Right kidney (tissue), 1 donor: Measurements from ENCODE around the gene LAMC2.
"Not testable (repeated sequence)": the region's sequence is repeated elsewhere in the genome, so short reads cannot be mapped to it uniquely, and the experiment has no call there.

Experiments
- DNase-seq: peaks from one replicate; pipeline ENCODE4 v3.0.0-alpha.2; 2016

Gene LAMC2

DNA sequence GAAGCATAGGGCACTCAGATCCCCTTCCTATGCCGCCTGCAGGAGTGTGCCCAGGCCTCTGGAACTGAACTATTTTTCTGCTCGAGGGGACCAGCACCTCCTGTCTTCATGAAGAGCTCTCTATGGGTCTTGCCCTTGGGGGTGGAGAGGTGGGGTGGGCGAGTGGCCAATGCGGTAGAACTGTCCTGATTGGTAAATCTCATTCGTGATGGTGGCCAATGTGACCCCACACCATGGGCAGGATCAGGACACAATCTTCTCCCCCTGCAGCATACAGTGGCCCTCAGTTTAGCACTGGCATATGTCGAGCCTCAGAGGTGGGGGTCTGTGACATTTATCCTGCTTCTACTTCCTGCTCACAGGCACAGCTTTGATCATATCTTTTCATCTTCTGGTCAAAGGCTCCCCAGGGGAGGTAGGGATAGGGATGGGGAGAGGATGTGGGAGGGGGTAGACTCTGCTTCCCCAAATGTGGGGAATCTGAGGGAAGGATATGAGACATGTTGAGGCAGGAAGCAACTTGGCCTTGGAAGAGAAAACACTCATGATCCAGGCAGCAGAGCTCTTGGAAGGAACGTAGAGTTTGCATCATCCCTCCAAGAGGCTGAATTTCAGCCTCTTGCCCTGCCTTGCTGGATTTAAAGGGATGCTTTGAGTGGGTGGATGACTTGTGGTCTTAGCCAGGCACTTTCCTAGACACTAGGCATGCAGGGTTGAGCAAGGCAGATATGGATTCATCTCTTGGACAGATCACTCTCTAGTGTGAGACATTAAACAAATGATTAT is 81.8 kb downstream of the LAMC2 start:
- DNase-seq: no peak

DNA sequence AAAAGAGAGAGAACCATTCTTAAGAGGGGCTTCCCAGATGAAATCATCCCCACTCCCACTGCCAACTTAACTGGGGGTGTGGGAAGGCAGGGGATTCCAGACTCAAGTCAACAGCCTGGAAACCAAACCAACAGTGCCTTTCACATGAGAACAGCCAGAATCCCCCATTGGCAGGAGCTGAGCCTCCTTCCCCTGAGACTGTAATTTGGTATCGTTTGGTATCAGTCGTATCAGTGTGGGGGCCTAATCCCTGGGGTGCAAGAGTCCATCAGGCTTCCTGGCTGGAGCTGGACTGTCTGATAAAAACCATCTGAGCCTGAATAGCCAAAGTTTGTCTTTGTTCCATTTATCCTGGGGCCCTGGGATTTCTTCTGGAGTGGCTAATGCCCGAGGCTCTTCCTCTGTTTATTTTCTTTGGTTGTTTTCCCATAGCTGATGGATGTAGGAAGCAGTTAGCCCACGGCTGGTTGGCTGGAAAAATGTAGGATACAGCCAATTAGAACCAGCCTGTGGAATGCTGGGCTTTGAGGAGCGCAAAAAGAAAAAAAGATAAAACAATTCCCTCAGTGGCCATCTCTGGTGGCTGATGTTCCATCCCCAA is 84.6 kb downstream of the LAMC2 start:
- DNase-seq: peak; percentile 31

DNA sequence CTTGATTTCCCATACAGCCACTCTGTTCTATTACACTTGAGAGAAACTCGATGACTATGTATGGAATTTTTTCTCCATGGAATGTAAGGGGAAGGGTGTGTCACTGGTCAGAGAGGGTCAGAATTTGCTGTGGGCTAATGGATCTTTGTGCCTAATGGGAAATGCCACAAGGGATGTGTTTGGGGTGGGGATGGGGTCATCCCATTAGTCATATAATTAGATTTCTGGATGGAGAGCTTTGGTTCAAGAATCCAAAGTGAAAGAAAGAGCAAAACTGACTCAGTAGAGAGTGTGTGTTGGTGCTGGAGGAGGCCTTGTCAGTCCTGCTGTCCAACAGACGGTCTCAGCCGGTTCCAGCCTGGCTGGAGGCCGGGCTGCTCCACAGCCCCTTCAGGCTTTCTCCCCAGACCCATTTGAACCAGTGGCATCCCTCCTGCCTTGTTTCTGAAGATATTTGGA is 86.4 kb downstream of the LAMC2 start:
- DNase-seq: no peak

DNA sequence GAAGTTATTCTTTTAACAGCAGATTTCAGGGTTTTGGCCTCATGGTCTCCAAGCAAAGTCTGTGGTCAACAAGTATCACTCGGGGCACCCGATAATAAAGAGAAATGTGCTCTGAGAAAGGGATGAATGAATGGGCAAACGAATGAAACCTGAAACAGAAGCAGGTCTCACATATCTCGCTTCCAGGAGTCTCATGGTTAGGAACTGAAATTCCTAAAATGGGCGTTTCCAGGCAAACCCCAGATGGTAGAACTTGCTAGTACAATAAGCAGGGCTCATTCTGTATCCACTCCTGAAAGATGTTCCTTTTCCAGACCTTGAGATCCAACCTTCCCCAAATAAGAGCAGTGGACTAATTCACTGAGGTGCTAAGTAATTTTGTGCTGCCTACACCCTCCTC is 87.2 kb downstream of the LAMC2 start:
- no peak for DNase-seq

DNA sequence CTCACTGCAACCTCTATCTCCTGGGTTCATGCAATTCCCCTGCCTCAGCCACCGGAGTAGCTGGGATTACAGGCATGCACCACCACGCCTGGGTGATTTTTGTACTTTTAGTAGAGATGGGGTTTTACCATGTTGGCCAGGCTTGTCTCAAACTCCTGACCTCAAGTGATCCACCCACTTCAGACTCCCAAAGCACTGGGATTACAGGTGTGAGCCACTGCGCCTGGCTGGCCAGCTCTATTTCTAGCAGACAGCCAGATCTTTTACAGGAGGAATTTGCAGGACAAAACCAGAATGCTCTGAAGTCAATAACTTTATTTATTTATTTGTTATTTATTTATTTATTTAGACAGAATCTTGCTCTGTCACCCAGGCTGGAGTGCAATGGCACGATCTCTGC is 87.9 kb downstream of the LAMC2 start:
- DNase-seq: not testable (repeated sequence)

DNA sequence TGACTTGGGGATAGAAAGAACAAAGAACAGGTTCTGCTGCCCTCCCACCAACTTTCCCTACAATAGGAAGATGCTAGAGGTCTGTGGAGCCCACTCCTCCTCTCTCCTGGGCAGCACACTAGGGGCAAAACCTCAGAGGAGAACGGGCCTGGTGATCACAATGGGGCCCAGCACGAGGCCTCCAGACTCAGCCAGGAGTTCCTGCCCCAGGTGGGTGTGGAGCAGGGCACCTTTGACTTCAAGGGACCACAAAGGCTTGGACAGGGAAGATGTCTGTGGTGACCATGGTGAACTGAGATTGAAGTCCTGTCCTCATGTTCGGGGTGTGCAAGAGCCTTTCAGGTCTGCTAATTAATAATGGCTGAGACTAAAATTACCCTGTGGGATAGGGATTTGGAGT is 88.8 kb downstream of the LAMC2 start:
- no peak for DNase-seq

DNA sequence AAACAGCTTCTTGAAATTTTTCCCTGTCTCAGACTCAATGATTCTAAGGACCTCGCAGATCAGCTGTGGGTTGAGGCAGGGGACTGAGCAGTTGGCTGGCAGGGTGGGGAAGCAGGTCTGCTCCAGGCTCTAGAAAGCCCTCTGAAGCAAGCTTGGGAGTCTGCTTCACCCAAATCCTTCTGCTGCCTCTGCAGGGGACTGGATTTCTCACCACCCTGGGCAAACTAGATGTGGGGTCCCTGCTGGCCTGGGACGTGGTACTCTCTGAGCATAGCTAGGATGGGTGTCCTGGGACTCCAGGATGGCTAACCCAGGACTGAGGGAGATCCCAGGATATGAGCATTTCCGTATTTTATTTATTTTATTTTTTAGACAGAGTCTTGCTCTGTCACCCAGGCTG is 89.3 kb downstream of the LAMC2 start:
- DNase-seq: no peak

DNA sequence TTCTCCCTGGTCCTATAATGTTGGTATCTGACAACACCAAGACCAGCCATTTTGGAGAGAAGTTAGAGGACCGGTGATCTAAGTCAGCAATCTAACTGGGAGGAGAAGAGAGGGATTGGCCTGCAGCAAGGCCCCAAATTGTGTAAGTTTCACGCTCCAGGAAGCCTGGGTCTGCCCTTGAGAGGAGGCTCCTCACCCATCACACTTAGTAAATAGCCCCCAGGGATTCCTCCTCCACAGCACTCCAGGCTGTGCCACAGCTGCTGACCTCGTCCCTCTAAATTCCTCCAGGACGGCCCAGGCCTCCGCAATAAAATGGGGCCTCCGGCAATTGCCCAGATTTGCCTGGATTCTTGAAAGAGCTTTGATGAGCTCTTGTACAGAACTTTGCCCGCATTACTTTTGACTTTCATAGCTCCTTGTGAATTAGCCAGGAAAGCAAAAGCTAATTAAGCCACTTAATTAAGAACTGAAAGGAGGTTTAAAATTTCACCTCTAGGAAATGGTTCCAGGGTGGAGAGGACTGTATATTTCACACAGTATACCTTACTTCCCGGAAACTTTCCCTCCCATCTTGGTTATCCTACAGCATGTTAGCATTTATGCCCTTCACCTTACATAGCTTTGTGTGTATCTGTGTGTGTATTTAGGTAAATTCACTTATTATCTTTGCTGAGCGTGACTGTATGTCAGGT is 90.5 kb downstream of the LAMC2 start:
- DNase-seq: peak; percentile 50

DNA sequence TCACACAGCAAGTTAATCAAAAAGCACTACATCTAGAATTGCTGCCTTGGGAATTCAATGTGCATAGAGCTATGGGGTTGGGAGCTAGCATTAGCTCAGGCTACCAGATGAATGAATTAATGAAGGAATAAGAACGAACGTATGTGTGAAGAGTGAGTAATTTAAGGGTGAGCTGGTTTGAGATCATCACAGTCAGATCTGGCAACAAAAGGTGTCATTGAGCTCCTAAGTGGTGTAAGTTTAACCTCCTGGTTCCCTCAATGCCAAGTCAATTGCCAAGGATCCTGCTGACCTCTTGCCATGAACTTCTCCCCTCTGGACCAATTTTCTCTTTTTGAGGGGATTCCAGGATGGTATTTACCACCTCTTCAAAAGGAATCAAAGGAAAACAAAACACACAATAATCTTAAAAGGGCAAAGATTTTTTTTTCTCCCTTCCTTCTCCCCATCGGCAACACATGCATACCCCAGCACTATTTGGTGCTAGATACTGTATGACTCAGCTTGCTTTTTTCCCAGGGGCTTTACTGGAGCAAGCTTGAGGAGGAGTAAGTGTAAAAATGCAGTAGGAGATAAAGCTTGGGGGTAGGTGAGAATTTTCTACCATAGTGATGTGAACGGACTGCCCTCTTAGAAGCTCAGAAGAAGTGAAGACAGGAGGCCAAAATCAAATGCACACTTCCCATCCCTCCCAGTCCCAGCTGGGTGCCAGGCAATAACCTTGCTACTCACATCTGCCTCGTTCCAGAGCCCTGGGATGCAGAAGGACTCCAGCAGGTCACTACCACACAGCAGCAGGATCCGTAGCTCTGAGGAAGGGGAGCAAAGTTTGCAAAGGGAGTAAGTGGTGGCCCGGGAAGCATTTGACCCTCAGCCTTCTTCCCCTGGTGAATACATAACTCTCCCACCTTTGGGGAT is 92.0 kb downstream of the LAMC2 start:
- no peak for DNase-seq

DNA sequence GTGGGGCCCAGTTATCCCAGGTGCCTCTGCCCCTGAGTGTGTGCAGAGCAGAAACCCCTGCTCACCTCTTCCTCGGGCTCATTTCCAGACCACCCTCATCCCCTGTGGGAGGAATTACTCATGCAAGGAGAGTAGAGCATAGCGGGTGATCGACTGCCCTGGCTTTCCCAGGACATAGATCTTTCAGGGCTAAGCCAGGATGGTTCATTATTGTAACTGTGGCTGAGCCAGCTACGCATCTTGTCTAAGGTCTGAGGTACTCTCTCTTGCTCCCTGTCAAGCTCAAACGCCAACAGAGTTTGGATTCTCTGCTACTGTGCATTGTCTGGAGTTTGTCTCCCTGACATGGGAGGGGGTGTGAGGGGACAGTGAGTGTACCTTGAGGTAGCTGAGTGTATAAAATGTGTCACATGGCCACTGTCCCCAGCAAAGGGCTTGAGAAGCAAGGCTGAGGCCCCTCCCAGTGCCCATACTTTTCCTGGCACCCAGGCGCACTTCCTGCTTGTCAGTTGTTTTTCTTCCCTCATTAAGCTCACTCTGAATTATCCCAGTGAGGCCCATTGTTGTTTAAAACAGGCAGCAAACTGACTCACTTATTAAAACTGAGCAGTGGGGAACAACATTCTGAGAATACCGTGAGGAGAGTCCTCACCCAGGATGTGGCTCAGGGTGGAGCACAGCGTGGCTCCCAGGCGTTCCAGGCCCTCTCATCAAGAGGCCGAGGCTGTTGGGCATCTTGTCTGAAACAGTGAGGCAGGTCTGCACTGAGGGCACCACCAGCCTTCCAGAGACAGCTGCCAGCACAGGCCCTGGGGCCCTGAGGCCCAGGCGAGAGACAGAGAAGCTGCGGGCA is 92.9 kb downstream of the LAMC2 start:
- no peak for DNase-seq

DNA sequence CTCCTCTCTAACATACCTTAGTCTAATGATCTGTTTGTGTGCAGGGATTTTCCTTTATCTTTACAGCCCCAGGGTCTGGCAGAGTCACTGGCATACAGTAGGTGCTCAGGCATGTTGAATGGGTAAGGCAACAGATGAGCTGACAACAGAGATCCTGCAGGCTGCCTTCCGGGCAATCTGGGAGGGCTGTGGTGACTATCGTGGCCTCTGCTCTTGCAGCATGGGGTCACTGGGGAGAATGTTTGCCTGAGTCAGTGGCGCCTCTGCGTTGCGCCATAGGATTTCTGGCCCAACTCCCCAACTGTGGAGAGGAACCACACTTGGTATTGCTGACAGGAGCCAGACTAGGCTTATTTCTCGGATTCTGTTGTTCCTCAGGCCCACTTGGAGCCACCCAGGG is 93.8 kb downstream of the LAMC2 start:
- DNase-seq: no peak

DNA sequence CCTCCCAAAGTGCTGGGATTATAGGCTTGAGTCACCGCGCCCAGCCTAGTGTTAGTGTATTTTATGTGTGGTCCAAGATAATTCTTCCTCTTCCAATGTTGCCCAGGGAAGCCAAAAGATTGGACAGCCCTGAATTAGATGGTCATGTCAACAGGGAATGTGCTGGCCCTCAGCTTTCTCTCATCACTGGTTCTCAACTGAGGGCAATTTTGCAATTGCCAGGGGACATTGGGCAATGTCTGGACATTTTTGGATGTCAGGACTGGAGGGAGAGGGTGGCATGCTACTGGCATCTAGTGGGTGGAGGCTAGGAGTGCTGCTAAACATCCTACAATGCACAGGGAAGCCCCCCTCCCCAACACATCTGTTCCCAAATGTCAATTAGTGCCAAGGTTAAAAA is 95.0 kb downstream of the LAMC2 start:
- no peak for DNase-seq

DNA sequence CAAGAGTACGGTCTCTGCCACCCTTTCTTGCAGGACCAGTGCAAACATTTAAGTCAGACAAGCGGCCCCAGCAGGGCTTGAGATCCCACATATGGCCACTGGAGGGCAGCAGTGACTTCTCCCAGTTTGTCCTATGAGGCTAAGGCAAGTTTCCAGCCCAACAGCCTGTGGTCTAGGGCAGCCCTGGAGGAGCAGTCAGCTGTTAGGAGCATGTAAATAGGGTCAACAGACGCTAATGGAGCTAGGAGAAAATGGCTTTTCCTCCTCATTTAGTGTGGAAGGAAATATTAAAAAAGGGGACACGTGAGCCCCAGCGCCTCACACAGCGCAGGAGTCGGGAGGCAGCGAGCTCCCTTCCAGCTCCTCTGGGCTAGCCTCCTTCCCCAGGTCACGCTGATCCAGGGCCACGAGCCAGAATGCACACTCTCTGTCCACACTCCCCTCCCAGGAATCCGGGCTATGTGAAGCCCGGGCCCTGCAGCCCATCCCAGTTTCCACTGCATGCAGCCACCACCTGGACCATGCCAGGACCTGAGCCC is 95.6 kb downstream of the LAMC2 start:
- DNase-seq: peak; percentile 76

DNA sequence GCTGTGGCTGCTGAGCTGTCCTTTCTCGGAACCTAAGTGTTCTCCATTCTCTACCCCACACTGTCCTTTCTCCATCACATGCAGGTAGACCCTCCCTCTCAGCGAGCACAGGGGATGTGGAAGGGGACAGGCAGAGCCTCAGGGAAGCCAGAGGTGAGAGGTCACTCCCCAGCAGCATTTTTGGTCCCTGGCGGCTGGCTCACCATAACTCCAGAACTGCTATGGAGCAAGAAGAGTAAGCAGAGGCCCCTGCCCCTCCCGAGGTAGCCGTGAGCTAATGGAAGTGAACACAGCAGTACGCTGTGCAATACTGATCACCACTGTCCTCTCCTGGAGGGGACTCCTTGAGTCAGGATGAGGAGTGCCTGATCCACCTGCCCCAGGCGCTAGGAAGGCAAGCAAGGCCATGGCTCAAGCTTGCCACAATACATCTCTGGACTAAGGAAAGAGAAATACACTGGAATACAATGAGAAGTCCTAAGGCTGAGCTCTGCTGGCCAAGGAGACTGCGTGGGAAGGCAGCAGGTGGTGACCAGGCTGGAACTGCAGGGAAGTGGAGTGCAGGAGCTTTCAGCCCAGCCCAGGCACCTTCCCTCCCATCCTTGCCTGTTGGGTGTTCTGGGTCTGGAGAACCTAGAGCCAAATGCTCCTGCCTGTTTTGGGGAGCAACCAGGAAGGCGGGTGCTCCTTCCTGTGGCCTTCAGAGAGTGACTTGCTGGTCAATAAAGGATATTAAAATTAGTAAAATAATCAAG is 96.2 kb downstream of the LAMC2 start:
- no peak for DNase-seq

DNA sequence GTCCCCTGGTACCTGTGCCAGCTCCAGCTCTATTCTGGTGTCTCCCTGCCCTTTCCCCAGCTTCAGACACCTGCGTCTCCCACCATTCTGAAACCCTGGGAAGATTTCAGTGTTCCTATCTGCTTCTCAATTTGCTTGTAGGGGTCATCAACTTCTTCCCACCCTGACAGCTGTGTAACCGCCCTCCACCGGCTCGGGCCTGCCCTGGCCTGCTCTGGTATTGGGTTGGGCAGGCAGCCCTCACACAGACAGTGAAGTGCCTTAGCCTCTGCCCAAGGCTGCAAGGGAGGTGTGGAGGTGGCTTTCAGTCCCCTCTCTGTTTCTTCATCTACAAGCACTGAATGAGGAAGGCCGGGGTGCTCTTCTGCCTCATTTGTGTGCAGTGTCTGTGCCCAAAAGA is 97.2 kb downstream of the LAMC2 start:
- no peak for DNase-seq

DNA sequence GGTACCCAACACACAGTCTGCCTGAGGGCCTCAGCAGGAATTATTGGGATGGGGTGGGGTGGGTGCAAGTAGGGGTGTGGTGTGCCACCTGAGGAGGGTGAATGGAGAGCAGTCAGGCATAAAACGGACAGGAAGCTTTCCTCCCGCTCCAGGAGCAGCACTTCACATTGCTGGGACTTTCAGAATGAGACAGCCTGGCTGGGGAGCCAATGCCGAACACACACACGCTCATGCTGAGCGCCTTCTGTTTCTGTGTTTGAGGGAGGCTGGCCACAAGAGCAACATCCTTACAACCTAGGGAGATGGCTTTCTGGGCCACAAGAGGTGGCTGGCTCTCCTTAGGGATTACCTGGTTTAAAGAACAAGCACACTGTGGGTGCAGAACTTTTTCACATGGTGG is 98.0 kb downstream of the LAMC2 start:
- no peak for DNase-seq

DNA sequence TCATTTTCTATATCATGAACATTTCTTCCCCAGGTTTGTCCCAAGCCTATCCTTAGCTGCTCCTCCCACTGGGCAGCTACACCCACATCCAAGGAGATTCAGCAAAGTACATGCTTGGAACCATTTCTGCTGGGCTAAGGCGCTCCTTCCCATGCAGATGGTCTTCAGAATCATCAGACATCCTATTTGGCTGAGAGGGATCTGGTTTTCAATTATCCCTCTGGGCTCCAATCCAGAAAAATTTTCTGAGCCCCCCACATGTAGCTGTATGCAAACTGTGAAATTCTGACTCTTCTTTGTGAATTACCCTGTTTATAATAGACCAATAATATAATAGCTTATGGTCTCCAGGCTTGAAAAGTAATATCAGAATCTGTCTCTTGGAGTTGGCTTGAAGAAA is 99.2 kb downstream of the LAMC2 start:
- no peak for DNase-seq

DNA sequence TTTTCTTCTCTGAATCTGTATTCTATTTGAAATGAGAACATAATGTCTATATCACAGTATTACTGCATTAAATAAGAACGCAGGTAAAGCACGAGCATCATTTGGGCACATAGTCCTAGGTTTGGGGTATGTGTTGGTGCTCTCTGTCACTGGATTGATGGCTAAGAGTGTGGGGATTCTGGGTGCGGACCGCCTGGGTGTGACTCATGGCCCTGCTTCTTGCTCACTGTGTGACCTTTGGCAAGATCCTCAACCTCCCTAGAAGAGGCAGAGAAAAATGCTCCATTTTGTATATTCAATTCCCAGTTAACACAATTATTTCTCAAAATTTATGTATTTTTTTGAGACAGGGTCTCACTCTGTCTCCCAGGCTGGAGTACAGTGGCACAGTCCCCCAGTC is 99.7 kb downstream of the LAMC2 start:
- no peak for DNase-seq

DNA sequence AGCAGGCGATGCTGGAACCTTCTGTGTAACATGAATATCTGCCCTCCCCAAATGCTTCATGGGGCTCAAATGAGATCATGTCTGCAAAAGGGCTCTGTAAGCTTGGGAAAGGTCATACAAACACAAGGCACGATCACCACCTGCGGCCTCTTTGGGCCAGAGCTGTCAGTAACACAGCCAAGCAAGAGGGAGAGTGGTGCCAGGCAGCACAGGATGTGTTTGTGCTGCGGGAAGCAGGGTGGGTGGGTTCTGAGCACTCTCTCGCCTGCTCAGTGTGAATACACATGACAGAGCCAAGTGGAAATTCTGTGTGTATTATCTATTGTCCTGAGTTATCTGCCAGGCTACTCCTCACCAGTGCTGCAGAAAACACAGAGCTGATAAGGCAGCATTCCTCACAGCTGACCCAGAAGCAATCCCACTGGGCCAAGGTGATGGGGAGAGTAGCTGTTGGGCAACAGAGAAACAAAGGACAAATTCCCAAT is 101.2 kb downstream of the LAMC2 start:
- DNase-seq: no peak

DNA sequence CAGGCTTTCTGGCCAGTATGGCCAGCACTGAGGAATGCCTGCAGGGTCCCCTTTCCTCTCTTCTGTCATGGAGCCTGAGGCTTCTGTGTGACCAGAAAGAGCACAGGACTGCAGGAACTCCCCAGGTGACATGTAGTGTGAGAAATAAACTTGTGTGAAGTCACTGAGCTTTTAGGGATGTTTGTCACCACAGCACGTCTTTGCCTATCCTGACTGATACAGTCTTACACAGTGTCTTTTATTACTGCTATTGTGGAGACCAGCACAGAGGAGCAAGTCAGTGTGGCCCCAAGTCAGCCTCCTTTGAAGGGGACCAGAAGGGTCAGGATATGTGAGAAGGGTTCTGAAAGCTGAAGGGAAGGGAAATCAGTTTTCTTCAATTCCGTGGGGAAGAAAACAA is 102.5 kb downstream of the LAMC2 start:
- DNase-seq: no peak
